HG02588 (cell line): ENCODE measurements around the gene TSPAN5.

Experiments used
- ATAC-seq: cut with Tn5 transposase; IDR thresholded peaks from one replicate; pipeline ENCODE4 v1.9.1; 2021; ENCODE audit warnings: mild to moderate bottlenecking, moderate library complexity; ENCODE audit not compliant: unreplicated experiment

TSPAN5 gene

DNA sequence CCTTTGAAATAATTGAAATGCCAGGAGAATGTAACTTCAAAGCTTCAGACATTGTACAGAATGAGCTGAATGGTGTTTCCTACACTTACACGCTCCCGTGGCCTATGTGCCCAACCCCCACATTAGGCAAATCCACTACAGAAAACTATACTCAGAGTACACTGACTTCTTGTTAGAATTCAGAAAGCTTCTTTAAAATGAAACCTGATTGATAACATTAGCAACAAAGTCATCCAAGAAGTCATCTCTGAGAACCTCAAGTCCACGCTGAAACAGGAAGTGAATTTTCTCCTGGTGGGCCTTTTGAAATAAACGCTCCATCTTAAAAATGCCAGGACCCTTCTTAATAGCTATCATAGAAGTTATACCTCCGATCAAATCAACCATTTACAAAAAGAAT is 136.3 kb downstream of the TSPAN5 start:
- no peak for ATAC-seq

DNA sequence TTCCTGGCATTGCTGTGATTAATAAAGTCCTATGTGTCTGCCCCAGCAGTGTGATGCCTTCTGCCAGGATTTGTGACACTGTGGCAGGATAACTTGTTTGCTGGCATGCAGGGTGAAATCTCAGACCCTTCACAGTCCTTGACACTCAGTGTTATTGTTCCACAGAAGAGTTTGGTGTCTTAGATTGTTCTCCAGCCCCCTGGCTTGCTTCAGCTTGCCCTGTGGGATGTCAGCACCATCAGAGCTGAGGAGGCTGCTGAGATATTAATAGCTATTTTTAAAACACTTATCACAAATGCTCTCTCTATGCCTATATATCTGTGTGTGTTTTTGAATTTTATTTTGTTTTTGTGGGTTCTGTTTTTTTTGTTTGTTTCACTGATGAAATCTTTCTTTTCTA is 136.9 kb downstream of the TSPAN5 start:
- ATAC-seq, result no peak

DNA sequence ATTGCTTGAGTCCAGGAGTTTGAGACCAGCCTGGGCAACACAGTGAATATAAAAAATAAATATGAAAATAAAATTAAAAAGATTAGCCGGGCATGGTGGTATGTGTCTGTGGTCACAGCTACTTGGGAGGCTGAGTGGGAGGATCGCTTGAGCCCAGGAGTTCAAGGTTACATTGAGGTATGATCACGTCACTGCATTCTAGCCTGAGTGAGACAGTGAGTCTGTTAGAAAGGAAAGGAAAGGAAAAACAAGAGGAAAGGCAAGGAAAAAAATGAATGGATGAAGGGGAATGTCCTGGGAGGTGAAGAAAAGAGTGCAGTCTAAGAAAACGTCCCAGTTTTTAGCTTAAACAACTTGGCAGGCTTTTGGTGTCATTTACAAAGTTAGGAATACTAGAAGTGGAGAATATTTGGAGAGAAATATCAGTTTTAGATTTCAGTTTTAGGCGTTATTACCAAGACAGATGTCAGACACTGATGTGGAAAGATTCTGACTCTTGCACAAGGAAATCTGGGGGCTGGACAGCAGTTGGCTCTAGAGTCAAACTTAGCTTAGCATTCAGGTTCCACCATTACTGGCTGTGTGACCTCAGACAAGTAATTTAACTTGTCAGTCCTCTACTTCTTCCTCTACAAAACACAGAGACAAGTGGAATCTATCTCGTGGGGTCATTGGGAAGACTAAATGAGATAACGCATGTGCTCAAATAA is 139.0 kb downstream of the TSPAN5 start:
- no peak for ATAC-seq

DNA sequence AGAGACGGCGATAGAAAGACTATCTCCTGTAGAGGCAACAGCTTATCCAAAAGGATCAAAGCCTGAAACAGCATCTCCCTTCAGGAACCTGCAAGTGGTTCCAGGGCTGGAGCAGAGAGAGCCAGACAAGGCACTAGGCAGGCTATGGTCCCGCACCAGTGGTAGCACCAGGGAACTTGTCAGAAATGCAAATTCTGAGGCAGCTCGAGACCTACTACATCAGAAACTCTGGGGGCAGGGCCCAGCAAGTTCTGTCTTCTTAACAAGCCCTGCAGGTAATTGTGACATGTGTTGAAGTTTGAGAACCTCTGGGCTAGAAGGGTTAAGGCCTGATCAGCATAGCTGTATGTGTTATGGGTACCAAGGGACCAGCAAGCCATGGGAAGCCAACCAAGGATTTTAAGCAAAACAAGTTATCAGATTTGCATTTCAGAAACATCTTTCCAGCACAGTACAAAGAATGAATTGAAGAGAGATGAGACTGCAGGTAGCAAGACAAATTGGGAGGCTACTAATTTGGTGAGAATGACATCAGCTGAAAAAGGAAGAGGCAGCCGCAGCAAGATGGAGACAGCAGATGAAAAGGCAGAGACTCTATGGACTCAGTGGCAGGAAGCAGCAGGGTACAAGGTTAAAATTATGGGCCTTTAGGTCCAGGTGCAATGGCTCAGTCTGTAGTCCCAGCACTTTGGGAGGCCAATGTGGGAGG is 139.7 kb downstream of the TSPAN5 start:
- peak; percentile 96 for ATAC-seq

DNA sequence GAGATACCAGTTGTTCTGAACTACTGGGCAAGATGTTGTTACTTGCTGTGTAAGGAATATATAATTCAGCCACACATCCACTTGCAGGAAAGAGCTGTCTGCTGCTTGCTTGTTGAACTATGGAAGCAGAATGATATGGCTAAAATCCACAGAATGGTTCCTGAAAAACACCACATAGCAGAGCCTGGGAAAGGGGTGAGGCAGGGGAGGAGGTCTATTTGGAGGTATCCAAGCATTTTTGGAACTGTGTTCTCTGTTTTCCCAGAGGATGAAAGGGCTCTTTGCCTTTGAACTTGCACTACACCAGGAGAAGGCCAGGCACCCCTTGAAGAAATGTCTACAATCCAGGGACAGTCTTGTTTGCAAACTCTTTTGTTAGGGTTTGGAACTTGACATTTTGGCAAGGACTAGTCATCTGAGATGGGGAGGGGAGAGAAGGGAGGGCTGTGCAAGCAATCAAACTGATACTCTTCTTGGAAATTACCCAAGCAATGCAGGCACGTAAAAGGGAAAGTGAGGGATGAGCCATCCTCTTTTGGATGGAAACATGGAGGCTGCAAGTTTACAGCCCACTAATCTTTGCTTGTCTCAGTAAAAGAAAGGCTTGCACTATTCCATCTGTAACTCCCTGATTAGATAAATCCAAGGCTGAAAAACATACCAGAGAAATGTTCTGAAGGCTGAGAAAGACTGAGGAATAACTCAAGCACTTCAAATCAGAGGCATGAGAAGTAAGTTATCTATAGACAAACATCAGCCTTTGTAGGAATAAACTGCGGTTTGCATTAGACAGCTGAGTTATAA is 141.0 kb downstream of the TSPAN5 start:
- ATAC-seq, result no peak

DNA sequence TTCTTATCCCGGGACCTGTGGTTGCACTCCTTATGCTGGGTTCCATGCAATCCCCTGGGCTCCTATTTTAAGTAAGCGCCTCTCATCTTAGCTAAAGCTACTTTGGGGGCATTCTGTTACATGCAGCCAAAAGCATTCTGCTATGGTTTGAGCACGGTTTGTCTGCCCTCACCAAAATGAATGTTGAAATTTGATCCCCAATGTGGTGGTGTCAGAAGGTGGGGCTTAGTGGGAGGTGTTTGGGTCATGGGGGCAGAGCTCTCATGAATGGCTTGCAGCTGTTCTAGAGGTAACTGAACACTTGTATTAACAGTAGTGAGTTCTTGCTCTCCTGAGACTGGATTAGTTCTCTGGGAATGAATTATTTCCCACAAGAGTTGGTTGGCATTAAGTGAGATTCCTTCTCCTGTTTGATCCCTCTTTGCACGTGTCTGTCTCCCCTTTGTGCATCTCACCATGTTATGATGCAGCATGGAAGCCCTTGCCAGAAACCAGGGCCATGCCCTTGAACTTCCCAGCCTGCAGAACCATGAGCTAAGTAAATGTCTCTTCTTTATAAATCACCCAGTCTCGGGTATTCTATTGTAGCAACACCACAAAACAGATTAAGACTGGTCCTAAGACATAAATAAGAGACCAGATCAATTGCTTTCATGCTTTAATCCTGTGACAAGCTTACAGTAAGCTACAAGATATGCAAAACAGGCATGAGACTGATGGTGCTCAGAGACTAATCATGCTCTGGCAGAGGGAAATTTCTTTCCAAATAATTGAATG is 141.8 kb downstream of the TSPAN5 start:
- ATAC-seq, result no peak

DNA sequence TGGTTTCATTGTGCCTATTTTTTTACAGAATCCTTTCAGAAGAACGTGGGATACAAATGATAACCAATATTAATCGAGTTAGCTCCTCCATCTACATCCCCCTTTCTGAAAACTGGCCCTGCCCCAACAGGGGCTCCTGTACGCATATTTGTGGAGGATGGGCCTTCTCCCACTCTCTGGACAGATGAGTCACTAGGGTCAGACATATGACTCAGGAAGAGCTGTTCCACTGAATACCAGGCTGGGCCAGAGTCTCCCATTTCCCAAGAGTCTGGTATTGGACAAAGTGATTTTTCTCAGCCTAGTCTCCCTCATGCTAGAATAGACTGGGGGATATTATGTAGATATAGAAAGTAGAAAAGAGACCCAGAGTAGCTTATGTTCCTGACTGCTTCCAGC is 142.4 kb downstream of the TSPAN5 start:
- no peak for ATAC-seq

DNA sequence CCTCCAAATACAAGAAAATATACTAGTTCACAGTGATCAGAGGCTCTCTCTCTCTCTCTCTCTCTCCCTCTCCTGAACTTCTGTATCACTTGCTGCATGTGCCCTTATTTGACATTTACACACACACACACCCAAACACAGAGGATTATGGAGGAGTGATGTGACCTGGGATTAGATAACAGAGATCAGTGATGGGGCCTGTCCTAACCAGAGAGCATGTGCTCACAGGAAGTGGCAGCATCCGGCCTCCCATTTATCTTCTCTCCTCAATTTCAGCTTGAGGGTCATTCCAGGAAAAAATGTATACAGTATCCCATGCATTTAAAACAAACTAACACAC is 143.0 kb downstream of the TSPAN5 start:
- no peak for ATAC-seq

DNA sequence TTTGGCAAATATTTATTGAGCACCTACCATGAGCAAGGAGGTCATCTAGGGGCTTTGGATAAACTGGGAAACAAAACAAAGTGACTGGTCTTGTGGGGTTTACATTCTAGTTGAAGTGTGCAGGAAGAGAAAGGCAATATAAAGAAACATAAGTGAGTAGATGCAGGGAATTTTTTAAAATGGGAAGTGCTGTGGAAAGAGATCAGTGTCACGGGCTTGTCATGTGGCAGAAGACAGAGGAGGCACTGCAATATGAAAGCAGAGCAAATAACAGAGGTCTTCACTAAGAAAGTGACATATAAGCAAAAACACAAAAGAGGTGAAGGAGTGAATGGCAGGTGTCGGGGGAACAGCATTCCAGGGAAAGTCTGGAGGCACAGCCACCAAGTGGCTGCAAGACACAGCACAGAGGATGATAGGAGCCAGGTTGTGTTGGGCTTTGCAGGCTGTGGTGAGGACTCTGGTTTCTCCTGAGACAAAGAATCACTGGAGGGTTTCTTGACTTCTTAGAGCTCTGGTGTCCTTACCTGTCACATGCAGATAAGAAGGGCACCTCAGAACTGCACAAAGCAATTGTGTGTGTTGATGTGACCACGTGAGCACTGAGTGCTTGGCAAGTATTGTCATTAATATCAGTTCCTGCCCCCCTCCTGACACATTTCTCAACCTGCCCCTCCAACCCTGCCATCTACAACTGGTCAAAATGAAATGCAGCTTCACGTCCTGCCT is 143.5 kb downstream of the TSPAN5 start:
- ATAC-seq, result no peak

DNA sequence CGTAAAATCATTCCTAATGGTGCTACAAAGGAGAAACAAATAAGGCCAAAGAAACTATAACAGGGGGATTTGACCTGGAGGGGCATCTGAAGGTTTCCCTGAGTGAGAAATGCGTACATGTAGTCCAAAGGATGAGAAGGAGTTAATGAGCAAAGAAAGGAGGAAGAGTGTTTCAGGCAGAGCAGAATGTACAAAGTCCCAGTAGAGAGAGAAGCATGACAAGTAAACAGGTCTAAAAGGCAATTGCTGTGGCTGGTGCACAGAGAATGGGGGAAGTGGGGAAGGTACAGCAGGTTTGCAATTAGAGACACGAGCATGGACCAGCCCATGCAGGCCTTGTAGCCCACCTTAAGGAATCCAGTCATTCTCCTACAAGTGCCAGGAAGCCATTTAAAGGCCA is 145.5 kb downstream of the TSPAN5 start:
- ATAC-seq, result no peak

DNA sequence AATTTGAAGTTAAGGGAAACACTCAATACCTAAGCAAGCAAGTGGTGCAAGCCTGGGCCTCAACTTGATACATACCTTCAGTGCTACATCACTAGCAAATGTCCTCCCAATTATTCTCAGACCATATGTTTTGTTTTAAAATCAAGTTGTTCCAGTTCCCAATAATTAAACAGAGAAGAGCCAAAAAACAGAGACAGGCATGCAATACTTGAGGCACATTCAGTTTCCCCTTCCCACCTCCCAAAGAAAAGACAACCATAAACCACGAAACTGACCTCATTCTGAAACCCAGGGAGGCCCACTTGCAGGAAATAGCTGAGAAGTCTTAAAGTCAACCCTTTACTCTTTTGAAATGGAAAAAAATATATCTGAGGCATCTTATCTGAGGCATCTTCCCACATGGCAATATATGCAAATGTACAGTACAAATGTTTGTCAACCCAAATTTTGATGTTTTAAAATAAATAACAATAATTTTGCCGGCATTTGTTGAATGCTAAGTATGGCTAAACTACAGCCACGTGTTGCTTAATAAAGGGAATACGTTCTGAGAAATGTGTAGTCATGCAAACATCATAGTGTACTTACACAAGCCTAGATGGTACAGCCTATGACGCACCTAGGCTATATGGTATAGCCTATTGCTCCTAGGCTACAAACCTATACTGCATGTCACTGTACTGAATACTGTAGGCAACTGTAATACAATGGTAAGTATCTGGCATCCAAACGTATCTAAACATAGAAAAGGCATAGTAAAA is 147.5 kb downstream of the TSPAN5 start:
- no peak for ATAC-seq

DNA sequence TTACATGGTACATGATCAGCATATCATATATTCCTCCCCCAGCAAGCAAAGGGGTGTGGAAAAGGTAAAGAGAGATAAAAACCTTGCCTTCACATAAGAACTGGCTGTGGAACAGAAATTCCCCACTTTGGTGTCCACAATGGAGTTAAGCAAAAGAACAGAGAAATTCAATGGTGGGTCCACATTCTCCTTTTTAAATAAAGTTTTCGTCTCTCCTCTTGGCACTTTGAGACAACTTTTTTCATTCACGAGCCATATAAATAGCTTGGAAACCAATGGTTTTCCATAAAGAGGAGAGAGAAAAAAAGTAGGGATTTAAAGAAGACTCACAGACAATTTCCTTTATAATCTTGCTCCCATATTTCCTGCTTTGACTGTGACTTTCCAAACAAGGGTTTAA is 148.1 kb downstream of the TSPAN5 start:
- no peak for ATAC-seq

DNA sequence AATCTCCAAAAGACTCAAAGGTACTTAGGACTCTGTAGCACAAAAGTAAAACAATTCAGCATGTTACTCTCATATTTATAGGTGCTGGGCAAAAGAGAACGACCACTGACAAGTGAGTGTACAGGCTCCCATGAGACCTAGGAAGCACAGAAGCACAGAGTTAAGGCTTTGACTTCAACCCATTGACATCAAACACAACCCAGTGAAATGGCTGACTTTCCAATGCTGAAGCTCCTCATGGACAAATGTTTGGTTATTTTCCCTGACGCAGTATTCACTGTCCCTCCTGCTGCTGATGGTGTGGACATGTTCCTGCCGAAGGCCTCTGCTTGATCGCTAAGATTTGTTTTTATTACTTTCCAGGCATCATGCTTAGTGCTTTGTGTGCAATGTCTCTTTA is 148.7 kb downstream of the TSPAN5 start:
- ATAC-seq, result no peak

DNA sequence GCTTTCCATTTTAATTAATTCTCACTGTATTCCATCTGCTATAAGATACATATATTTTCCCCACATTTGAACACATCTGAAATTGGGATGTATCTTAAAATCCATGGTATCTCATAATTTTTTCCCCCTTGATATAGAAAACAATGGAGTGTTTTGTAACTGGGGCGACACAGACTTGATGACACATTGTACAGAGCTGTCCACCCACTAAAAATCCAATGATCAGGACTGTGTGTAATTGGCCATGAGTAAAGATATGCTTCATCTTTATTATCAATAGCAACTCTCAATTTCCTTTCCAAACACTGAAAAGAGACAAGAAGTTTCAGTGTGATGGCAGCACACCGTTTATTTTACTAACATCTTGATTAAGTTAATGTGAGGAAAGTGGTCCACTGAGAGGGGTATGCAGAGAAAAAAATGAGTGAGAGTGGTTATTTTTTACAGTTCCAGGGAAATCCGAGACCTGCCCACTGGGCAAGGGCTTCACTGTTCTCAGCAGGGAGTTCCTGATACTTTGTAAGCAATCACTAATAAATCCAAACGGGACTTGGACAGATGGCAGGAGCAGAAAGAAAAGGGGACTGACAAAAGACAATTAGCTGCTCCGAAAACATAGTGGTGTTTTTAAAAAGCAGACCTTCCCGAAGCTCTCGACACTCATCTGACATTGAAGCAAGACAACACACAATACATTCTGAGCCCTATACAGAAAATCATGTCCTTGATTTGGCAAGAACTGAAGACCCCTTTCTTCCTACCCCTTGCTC is 149.4 kb downstream of the TSPAN5 start:
- ATAC-seq, result no peak

DNA sequence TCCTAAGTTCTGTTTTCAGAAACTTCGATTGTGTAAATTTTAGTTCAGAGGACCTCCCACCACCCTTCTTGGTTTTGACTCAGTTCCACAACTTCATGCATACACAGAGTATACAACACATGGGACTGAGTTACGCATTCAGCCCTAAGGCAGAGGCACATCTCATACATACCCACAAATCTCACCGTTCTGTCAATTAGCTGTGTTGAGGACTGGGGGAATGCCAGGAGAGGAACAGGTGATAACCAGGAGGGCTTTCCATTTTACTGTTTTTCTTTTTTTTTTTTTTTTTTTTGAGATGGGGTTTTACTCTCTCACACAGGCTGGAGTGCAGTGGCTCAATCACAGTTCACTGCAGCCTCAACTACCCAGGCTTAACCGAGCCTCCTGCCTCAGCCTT is 150.2 kb downstream of the TSPAN5 start:
- ATAC-seq, result no peak

DNA sequence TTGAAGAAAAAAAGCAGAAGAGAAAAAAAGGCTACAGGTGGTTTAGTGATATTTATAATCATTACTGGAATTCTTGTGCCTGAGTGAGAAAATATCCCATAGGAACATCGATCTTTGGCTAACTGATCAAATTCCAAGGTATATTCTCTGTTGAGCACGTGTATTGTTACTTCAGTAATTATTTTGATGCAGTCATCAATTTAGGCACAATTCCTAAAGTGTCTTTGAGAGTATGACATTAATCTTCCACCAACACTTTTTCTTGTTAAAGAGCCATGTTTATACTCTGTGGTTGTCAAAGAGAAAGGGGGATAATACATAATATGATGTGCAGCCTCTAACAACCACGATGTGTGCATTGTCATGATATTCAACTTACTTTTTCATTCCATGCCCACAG is 151.1 kb downstream of the TSPAN5 start:
- ATAC-seq, result no peak

DNA sequence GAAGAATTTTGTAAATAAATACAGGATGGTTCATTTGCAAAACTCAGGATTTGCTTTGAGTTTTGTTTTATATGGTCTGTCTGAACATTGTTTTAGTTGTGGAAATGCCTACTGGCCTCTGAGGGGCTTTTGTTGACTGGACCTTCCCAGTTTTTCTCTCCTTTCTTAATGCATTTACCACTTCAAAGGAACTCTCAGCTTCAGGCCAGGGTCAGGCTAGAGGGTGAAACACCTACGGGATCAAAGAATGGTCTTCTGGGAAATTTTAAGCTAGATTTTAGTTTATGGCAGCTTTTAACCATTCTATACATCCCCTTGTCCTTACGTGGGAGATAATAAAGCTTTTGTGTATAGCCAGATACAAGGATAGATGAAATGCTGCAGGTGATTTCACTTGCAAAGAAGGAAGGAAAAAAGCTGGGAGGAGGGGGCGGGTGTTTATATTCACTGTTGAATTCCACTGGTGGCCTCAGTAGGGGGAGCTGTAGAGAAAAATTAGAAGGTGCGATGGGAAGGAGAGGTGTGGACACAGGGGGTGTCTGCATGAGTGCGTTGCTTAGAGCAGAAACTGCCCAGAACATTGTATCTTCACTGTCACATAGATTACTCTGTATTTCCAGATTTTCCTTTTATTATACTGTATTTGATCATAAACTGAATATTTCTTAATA is 151.8 kb downstream of the TSPAN5 start:
- no peak for ATAC-seq

DNA sequence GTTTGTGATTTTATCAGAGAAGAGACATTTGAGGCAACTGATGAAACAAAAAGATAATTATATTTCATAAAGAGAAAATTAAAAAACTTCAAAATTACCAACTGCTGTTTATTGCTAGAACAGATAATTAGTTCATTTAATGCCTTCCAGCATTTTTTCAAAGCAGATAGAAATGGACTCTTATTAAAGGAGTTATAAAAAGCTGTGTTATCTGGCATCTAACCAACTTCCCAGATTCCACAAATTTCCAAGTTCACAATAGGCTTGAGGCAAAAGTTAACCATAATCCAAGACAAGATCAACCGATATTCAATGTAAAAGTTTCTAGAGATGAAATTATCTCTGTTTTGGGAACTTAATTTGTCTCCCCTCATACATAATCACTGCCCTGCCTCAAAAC is 152.4 kb downstream of the TSPAN5 start:
- no peak for ATAC-seq

DNA sequence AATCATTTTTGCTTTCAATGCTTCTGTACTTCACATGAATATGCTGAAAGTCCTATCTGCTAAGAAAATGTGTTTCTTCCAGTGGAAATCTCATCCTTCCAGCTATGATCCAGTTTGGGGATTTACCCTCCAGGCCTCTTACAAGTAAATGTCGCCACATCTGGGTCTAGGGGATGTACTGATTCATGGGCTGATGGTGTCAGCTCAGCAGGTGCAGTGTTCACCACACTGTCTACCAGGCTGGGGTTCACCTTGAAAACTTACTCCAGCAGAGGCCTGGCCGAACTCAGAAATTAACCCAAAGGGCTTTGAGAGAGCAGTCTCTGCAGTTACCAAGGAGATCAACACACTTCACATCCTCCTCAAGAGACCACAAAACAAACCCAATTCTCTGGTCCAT is 154.3 kb downstream of the TSPAN5 start:
- ATAC-seq, result no peak
